ENCODE results near the gene LRRC56.
A peak's percentile ranks its signal among the peaks of the same experiment; 100 is the strongest.

The LRRC56 gene

DNA sequence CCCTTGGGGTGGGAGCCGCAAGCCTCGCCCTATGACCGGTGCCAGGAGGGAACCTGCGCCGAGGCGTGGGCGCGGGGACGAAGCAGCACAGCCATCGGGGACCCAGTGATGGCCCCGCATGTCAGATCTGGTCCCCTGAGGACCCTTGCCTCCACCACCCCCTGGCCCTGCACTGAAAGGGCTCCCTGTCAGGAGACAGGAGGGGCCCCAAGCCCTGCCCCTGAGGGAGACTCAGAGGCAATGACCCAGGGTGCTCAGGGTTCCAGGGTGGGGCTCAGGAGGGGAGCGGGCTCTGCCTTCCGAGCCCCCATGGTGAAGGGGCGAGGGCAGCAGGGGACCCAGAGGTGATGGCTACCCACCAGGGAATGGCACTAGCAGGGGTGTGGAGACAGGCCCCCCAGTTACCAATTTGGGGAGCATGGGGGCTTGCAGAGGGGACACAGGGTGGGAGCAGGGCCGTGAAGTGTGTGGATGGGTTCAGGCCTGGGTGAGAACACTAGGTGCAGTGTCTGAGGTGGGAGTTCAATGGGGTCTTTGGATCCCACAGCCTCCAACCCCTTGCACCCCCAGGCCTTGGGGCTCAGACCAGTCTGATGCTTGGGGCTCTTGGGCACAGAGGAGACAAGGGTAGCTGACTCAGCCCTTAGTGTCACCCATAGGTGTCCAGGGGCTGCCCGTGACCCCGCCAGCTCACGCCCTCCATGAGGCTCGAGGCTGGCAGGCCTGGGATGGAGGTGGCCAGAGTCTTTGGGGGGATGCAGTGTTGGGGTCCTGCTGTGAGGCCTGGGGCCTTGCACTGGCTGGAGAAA, 499 bp downstream of the LRRC56 start:
- Histone ChIP-seq H3K4me1 (ENCODE audit: control insufficient read depth in 1 of 2, insufficient read depth in 1 of 2, low read depth in 1 of 2, low read length in 1 of 2) (peaks cover 30 to 31% of the 10 kb centered on the region in 2 experiments), H3K27ac (no peak overlapping the region)

DNA sequence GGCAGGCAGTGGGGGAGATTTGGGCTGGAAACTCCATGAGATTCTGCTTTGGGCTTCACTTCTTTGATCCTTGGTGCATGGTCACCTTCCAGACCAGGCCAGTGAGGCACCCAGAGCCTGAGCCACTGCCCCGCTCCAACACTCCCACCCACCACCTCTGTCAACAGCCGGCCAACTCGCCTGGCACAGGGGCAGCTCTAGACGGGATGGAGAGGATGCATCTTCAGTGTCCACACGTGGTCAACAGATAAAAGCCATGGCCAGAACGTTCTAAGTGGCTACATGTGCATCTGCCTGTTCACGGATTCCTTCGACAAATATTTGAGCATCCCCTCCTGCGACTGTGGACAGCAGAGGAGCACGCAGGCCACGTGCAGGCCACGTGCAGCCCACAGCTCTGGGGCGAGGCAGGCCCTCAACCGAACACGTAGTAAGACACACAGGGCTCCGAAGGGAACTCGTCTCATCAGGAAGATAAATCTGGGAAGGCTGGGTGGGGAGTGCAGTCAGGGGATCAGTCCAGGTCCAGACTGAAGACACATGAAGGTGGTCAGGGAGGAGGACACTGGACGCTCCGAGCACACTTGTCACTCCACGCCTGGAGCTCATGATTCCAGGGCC, 1.2 kb downstream of the LRRC56 start:
- Histone ChIP-seq H3K36me3 (no peaks in the 10 kb centered on the region), H3K27ac (no peak overlapping the region), H3K4me3 (ENCODE audit: low read depth in 1 of 2, low read length in 1 of 2) (no peak overlapping the region), H3K9me3 (no peaks in the 10 kb centered on the region), H3K27me3 (peaks cover 64% of the 10 kb centered on the region), H3K4me1 (ENCODE audit: control insufficient read depth in 1 of 2, insufficient read depth in 1 of 2, low read depth in 1 of 2, low read length in 1 of 2) (peaks cover 30 to 31% of the 10 kb centered on the region in 2 experiments)
- TF ChIP-seq, protein P1, sequence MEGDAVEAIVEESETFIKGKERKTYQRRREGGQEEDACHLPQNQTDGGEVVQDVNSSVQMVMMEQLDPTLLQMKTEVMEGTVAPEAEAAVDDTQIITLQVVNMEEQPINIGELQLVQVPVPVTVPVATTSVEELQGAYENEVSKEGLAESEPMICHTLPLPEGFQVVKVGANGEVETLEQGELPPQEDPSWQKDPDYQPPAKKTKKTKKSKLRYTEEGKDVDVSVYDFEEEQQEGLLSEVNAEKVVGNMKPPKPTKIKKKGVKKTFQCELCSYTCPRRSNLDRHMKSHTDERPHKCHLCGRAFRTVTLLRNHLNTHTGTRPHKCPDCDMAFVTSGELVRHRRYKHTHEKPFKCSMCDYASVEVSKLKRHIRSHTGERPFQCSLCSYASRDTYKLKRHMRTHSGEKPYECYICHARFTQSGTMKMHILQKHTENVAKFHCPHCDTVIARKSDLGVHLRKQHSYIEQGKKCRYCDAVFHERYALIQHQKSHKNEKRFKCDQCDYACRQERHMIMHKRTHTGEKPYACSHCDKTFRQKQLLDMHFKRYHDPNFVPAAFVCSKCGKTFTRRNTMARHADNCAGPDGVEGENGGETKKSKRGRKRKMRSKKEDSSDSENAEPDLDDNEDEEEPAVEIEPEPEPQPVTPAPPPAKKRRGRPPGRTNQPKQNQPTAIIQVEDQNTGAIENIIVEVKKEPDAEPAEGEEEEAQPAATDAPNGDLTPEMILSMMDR (IDR thresholded peaks at IDR 0.05) = no peak

More for the DNA sequence above, 499 bp downstream of the LRRC56 start:
- Histone ChIP-seq H3K9me3 (no peaks in the 10 kb centered on the region), H3K36me3 (peaks cover 5% of the 10 kb centered on the region), H3K27me3 (peaks cover 64% of the 10 kb centered on the region), H3K4me3 (ENCODE audit: low read depth in 1 of 2, low read length in 1 of 2) (peak overlapping the region; percentile 71 to 87)
- TF ChIP-seq, protein P1 (IDR thresholded peaks at IDR 0.05) = no peak

DNA sequence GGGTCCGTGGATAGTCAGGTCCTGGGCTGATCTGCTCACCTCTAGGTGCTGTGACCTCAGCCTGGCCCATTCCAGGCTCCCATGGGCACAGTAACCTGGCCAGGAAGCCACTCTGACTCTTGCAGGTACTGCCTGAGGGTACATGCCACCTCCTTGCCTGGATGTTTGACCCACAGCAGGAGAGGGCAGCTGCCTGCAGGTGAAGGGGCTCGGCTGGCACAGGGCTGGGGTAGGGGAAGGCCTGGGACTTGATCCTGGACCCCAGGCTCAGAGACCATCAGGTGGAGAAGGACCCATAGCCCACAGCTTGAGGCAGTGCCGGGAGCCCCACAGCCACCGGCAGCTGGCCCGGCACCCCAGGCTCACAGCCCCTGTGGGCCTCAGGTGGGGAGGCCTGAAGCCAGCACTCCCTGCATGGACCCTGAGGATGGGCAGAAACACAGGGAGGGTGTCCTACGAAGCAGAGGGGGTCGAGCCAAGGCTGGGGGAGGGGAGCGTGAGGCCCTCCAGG, 2.7 kb downstream of the LRRC56 start:
- TF ChIP-seq, protein P1 (IDR thresholded peaks at IDR 0.05) = no peak
- no peaks in the 10 kb centered on the region for H3K36me3 ChIP-seq

DNA sequence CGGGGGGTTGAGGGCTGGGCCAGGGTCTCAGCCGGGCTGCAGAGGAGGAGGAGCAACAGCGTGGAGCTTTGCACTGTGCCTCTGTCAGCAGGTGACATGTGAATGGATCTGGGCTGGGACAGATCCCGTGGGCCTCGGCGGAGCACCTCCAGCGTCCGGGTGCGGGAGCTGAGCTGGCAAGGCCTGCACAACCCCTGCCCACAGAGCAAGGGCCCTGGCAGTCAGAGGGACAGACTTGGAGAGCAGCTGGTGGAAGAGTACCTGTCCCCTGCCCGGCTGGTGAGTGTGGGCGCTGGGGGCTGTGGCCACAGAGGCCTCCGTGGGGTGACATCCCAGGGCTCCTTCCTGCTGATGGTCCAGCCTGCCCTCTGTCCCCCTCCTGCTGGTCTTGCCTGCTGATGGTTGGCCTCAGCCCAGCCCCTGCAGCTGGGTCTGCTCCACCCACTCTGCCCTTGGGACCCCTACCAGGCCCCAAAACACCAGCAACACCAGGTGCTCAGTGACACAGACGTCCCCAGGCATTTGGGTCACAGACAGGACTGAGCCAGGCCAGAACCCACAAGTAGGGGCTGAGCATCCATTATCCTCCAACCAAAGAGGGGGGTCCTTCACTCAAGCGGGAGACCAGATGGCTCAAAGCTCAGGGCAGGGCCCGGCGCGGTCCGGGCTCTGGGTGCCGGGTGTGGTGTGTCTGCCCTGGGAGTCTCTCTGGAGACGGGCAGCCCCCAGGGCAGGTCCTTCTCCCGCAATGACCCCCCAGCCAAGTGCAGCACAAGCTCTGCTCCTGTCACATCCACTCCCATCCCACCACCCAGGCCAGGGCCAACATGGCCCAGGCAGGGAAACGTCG, 3.5 kb downstream of the LRRC56 start:
- Histone ChIP-seq H3K27ac (no peak overlapping the region), H3K27me3 (peaks cover 51% of the 10 kb centered on the region), H3K4me3 (ENCODE audit: low read depth in 1 of 2, low read length in 1 of 2) (no peak overlapping the region), H3K9me3 (no peaks in the 10 kb centered on the region), H3K36me3 (no peaks in the 10 kb centered on the region), H3K4me1 (ENCODE audit: control insufficient read depth in 1 of 2, insufficient read depth in 1 of 2, low read depth in 1 of 2, low read length in 1 of 2) (peaks cover 21 to 22% of the 10 kb centered on the region in 2 experiments)
- TF ChIP-seq, protein P1 (IDR thresholded peaks at IDR 0.05) = no peak

More for the DNA sequence above, 2.7 kb downstream of the LRRC56 start:
- peaks cover 22 to 24% of the 10 kb centered on the region in 2 experiments for H3K4me1 ChIP-seq (ENCODE audit: control insufficient read depth in 1 of 2, insufficient read depth in 1 of 2, low read depth in 1 of 2, low read length in 1 of 2)
- no peak overlapping the region for H3K27ac ChIP-seq
- H3K9me3 ChIP-seq = no peaks in the 10 kb centered on the region
- peaks cover 53% of the 10 kb centered on the region for H3K27me3 ChIP-seq
- no peak overlapping the region for H3K4me3 ChIP-seq (ENCODE audit: low read depth in 1 of 2, low read length in 1 of 2)

DNA sequence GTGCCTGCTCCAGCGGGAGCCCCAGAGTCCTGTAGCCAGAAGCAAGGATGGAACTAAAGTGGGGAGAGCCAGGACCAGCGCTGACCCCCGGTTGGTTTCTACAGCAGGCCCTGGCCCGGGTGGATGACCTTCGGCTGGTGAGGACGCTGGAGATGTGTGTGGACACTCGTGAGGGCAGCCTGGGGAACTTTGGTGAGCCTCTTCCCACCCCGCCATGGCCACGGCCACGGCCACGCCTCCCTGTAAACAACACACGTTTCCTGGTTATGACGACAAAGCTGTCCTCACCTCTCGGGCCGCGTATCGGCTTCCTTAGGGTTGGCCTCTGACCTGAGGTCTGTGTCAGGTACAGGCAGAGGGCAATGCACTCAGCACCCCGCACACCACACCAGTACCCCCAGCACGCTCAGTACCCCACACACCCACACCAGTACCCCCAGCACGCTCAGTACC, 4.1 kb downstream of the LRRC56 start:
- Histone ChIP-seq H3K27me3 (peaks cover 45% of the 10 kb centered on the region), H3K4me1 (ENCODE audit: control insufficient read depth in 1 of 2, insufficient read depth in 1 of 2, low read depth in 1 of 2, low read length in 1 of 2) (peaks cover 15% of the 10 kb centered on the region in 2 experiments), H3K27ac (no peak overlapping the region), H3K4me3 (ENCODE audit: low read depth in 1 of 2, low read length in 1 of 2) (no peak overlapping the region), H3K9me3 (no peaks in the 10 kb centered on the region), H3K36me3 (no peaks in the 10 kb centered on the region)
- TF ChIP-seq, protein P1 (IDR thresholded peaks at IDR 0.05) = no peak
